Activated naive CD4-positive, alpha-beta T cell treated with Interleukin-2 at 50 U/mL for 16 hours (primary cell): ENCODE measurements around the gene TSR1.

ENCODE experiments used
- DNase-seq: peaks from one replicate; pipeline ENCODE4 v3.0.0-alpha.2; 2020

The TSR1 gene

GRCh38 chr17:2336215-2336851 lies at the start of gene TSR1:
Gene TSR1, minus strand, starts transcription at chr17:2336457. Its CDS starts 30 bp downstream, at chr17:2336427.
- peak; percentile 92 for DNase-seq

GRCh38 chr17:2385240-2386210 lies 49.3 kb upstream of the TSR1 start:
- no peak for DNase-seq

- no peak for DNase-seq
Observed at GRCh38 chr17:2384439-2385127, 48.3 kb upstream of the TSR1 start.

GRCh38 chr17:2383628-2384167 lies 47.4 kb upstream of the TSR1 start:
- DNase-seq, result no peak

- no peak for DNase-seq
Observed at GRCh38 chr17:2380950-2381649, 44.8 kb upstream of the TSR1 start.

- no peak for DNase-seq
Observed at GRCh38 chr17:2380226-2380922, 44.1 kb upstream of the TSR1 start.

GRCh38 chr17:2379489-2380225 lies 43.4 kb upstream of the TSR1 start:
- no peak for DNase-seq

GRCh38 chr17:2378905-2379304 lies 42.6 kb upstream of the TSR1 start:
- no peak for DNase-seq

GRCh38 chr17:2377659-2378058 lies 41.4 kb upstream of the TSR1 start:
- no peak for DNase-seq

GRCh38 chr17:2376107-2376506 lies 39.9 kb upstream of the TSR1 start:
- DNase-seq, result no peak

GRCh38 chr17:2375406-2375805 lies 39.1 kb upstream of the TSR1 start:
- no peak for DNase-seq

- DNase-seq, result no peak
Observed at GRCh38 chr17:2374549-2375285, 38.5 kb upstream of the TSR1 start.

GRCh38 chr17:2373179-2373578 lies 36.9 kb upstream of the TSR1 start:
- no peak for DNase-seq

- DNase-seq, result no peak
Observed at GRCh38 chr17:2372681-2373080, 36.4 kb upstream of the TSR1 start.

- DNase-seq, result no peak
Observed at GRCh38 chr17:2372180-2372579, 35.9 kb upstream of the TSR1 start.

- DNase-seq, result no peak
Observed at GRCh38 chr17:2371183-2372130, 35.2 kb upstream of the TSR1 start.

GRCh38 chr17:2370211-2370589 lies 33.9 kb upstream of the TSR1 start:
- DNase-seq, result no peak

- DNase-seq, result no peak
Observed at GRCh38 chr17:2369551-2370210, 33.4 kb upstream of the TSR1 start.

GRCh38 chr17:2369039-2369438 lies 32.8 kb upstream of the TSR1 start:
- DNase-seq, result no peak
